GM12875 (cell line): ENCODE results near the gene NR5A2.

Experiments
- H3K4me3 ChIP-seq: one replicate; pipeline ENCODE4 v1.5.1; 2011; ENCODE audit warnings: low read depth, low read length, control low read depth
- TF ChIP-seq, protein P1 (sequence below): IDR thresholded peaks from 2 replicates; pipeline ENCODE4 v1.5.1; 2011; ENCODE audit warnings: low read depth, mild to moderate bottlenecking, control low read depth, inconsistent platforms, low read length, moderate library complexity, borderline replicate concordance; ENCODE audit not compliant: insufficient read depth

Gene NR5A2

DNA sequence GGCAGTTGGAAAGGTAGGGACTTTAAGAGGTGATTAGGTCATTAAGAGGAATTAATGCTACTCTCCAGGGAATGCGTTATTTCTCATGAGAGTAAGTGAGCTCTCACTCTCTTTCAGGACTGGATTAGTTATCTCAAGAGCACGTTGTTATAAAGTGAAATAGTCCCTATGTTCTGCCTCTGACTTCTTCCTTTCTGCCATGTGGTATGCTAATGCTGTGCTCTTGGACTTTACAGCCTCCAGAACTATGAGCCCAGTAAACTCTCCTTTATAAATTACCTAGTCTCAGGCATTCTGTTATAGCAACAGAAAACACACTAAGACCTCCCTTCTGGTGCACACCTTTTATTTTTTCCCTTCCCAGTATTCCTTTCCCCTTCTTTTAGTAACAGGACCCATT lies 187.8 kb downstream of the NR5A2 start:
- no peak overlapping the region for H3K4me3 ChIP-seq

DNA sequence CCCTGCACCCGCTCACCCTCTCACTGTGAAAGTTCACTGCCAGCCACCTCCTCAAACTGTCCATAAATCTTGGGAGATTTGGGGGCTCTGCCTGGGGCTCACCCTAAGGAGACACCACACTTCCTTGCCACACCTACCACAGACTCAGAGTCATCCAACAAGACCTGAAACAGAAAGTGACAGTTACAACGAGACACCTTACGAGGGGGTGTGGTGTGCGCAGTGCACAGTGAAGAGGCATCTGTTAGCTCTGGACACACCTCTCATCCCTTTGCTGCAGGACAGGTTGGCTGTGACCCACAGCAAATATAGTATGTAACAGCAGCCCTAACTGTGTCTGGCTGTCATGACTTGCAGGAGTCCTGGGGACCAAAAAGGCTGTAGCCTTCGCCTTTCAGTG lies 190.2 kb downstream of the NR5A2 start:
- TF ChIP-seq, protein P1, sequence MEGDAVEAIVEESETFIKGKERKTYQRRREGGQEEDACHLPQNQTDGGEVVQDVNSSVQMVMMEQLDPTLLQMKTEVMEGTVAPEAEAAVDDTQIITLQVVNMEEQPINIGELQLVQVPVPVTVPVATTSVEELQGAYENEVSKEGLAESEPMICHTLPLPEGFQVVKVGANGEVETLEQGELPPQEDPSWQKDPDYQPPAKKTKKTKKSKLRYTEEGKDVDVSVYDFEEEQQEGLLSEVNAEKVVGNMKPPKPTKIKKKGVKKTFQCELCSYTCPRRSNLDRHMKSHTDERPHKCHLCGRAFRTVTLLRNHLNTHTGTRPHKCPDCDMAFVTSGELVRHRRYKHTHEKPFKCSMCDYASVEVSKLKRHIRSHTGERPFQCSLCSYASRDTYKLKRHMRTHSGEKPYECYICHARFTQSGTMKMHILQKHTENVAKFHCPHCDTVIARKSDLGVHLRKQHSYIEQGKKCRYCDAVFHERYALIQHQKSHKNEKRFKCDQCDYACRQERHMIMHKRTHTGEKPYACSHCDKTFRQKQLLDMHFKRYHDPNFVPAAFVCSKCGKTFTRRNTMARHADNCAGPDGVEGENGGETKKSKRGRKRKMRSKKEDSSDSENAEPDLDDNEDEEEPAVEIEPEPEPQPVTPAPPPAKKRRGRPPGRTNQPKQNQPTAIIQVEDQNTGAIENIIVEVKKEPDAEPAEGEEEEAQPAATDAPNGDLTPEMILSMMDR = no peak
- H3K4me3 ChIP-seq = no peak overlapping the region

More for the DNA sequence above, 187.8 kb downstream of the NR5A2 start:
- TF ChIP-seq, protein P1 = no peak

DNA sequence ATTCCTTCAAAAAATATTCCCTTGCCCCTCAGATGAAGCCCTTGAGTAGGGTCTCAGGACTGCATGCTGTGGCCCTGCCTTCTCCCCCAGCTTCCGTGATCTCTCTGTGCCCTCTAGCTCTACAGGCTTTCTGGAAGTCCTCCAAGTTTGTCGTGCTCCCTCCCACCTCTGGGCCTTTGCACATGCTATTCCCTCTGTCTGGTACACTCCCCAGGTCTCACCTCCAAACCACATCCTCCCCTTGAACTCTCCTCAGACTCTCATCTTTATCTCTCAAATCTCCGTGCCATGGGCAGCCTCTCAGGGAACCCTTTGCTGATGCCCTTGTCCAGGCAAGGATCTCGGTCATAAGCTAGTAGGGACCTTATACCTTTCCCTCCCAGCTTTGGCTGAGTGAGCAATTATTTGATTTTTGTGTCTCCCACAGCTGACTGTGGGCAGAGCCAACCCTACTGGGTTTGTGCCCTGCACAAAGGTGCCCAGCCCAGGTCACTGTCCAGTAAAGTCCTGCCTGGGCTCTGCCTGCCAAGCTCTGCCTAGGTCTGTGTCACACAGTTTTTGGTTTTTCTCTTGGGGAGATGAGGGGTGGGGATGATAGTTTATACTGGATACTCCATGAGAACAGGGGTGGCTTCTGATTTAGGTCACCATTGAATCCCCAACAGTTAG lies 194.2 kb downstream of the NR5A2 start:
- no peak overlapping the region for H3K4me3 ChIP-seq
- TF ChIP-seq, protein P1 = no peak

DNA sequence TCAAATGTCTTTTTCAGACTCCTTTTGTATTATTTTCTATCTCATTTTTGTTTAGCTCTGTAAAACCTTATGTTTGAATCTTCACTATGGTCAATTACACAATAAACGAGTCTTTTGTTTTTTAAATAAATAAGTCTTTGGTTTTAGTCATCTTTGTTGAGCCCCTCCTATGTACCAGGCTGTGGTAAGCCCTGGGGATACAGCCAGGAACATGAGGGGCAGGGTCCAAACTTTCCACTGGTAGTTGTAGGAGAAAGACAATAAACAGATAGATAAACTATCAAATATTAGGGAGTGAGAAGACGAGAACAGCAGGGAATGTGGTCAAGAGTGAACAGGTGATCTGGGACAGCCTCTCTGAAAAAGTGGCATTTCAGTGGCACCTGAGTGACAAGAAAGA lies 195.7 kb downstream of the NR5A2 start:
- TF ChIP-seq, protein P1 = no peak
- no peak overlapping the region for H3K4me3 ChIP-seq

DNA sequence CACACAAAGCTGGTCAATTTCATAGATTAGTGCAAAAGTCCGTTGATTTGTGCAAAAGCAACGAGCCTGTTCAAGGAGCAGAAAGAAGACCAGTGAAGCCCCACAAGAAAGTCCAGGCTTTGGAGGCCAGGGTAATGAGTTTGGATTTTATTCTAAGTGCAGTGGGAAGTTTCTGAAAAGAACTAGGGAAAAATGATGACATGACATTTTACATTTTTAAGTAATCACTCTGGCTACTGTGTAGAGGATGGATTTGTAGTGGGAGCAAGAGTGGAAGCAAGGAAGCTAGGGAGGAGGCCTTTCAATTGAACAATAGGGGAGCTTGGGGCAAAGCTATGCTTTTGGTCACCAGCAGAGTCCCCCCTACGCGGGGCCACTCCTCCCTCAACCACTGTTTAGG lies 196.1 kb downstream of the NR5A2 start:
- TF ChIP-seq, protein P1 = no peak
- no peak overlapping the region for H3K4me3 ChIP-seq

DNA sequence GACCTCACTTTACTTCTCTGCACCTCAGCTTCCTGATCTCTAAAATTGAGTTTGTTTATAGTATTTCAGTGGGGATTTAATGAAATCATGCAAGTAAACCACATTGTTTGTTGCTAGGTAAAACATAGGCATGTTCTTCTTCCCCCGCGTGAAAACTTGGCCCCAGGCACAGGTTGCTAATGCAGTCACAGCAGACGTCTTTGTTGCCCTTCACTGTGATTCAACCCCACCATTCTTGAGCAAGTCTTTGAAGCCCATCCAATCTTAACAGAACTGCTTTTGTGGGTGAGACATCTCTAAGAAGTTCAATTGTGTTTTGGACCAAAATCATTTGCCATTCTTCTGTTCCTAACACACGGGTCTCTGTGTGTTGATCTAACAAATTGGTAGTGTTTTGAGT lies 196.8 kb downstream of the NR5A2 start:
- TF ChIP-seq, protein P1 = no peak

DNA sequence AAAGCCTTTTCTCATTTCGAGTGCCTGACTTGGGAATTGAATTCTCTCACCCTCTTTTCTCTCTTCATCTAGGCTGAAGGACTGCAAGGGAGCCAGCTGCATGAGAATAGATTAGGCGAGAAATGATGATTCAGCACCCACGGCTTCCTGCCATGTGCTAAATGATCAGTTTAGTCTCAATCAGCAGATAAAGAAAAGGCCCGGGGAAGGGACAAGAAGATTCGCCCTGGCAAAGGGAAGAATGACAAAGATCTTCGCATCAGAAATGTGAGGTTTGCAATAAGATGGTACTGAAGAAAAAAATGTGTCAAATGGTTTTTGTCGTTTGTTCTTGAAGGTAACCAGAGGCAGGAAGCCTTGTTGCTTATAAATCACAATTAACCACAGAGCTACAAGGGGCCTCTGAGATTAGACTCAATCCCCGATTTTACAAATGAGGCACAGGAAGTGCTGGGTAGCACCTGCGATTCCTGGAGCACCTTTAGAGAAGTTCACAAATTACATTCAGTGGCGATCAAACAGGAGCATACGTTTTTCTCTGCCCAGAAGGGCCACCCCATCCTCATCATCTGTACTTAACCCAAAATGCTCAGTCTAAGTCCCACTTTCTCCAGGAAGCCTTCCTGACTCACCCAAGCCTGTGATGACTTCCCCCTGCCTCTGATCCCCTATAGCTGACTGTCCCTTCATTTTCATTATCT lies 198.9 kb downstream of the NR5A2 start:
- TF ChIP-seq, protein P1 = no peak
- H3K4me3 ChIP-seq = no peak overlapping the region

More for the DNA sequence above, 196.8 kb downstream of the NR5A2 start:
- no peak overlapping the region for H3K4me3 ChIP-seq
